Gastroesophageal sphincter (tissue), 3 donors: ENCODE measurements around the gene ROR2.

Source experiments
- EP300 ChIP-seq: sonication (generic); formaldehyde crosslinking; IDR thresholded peaks from one replicate; pipeline ENCODE4 v1.6.1; 2017; ENCODE audit warnings: antibody characterized with exemption, mild to moderate bottlenecking
- POLR2A ChIP-seq, 2 donors: fragments of 450-650 bp; IDR thresholded peaks; one replicate each; pipeline ENCODE4 v1.6.1; 2017; ENCODE audit warnings: antibody characterized with exemption in 2 of 2, mild to moderate bottlenecking in 2 of 2, moderate library complexity in 1 of 2
- POLR2AphosphoS5 ChIP-seq: sonication (generic); formaldehyde crosslinking; IDR thresholded peaks from one replicate; pipeline ENCODE4 v1.6.1; 2017; ENCODE audit warnings: antibody characterized with exemption
- TF ChIP-seq, protein P1 (sequence below), 4 experiments: fragments of 200-600 bp in 2 of 4; fragments of 450-650 bp in 2 of 4; sonication (generic) in 1 of 4; IDR thresholded peaks; one replicate each; pipeline ENCODE4 v1.5.1; 2017 to 2019; ENCODE audit warnings: antibody characterized with exemption in 4 of 4, mild to moderate bottlenecking in 2 of 4, moderate library complexity in 2 of 4

DNA sequence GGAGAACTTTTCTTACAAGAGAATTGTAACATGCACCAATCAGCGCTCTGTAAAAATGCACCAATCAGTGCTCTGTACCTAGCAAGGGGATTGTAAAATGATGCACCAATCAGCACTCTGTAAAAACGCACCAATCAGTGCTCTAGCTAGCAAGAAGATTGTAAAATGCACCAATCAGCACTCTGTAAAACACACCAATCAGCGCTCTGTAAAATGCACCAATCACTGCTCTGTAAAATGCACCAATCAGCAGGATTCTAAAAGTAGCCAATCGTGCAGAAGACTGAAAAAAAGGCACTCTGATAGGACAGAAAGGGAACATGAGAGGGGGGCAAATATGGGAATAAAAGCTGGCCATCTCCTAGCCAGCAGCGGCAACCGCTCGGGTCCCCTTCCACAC is 233.2 kb downstream of the ROR2 start:
- TF ChIP-seq, protein P1, sequence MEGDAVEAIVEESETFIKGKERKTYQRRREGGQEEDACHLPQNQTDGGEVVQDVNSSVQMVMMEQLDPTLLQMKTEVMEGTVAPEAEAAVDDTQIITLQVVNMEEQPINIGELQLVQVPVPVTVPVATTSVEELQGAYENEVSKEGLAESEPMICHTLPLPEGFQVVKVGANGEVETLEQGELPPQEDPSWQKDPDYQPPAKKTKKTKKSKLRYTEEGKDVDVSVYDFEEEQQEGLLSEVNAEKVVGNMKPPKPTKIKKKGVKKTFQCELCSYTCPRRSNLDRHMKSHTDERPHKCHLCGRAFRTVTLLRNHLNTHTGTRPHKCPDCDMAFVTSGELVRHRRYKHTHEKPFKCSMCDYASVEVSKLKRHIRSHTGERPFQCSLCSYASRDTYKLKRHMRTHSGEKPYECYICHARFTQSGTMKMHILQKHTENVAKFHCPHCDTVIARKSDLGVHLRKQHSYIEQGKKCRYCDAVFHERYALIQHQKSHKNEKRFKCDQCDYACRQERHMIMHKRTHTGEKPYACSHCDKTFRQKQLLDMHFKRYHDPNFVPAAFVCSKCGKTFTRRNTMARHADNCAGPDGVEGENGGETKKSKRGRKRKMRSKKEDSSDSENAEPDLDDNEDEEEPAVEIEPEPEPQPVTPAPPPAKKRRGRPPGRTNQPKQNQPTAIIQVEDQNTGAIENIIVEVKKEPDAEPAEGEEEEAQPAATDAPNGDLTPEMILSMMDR (IDR thresholded peaks at IDR 0.05), result no peak
- TF ChIP-seq POLR2AphosphoS5 (no peak), EP300 (no peak), POLR2A (IDR thresholded peaks at IDR 0.05) (no peak)
